ENCODE measurements around the gene OLFML2A.

GRCh38 chr9:124852121-124852828 lies 75.3 kb downstream of the OLFML2A start:
- TF ChIP-seq POLR2AphosphoS5 (IDR thresholded peaks at IDR 0.05; ENCODE audit: low read depth, low read length) (no peak), POLR2A (IDR thresholded peaks at IDR 0.05; ENCODE audit: low read depth, low read length) (no peak), TAF1 (IDR thresholded peaks at IDR 0.05; ENCODE audit: borderline replicate concordance, low read depth, low read length) (no peak)

All from GM12892 (cell line).